Measurements from ENCODE around the gene GAREM1. TPM values are rescaled to one million over a fixed set of nuclear protein-coding genes. Genes with fewer than 3 reads are reported as not detected.

GAREM1 gene
- polyA plus RNA-seq, 6 donors from 2014 or later, result 0.66 to 1.8 (median 0.77) TPM; not detected in 3

GRCh38 chr18:32276256-32276655, 194.4 kb downstream of the GAREM1 start:
- H3K27me3 Mint-ChIP-seq, result peaks cover 7 to 17% (median 12%) of the 10 kb centered on the region in 3 donors
- H3K4me3 Mint-ChIP-seq, result no peak overlapping the region
- H3K4me1 Mint-ChIP-seq, result no peaks in the 10 kb centered on the region

GRCh38 chr18:32275221-32275620, 195.5 kb downstream of the GAREM1 start:
- Mint-ChIP-seq H3K4me1 (no peaks in the 10 kb centered on the region), H3K9me3 (no peaks in the 10 kb centered on the region), H3K36me3 (no peaks in the 10 kb centered on the region), H3K27ac (no peak overlapping the region), H3K27me3 (peaks cover 7 to 17% (median 17%) of the 10 kb centered on the region in 3 donors), H3K4me3 (no peak overlapping the region)
- DNase-seq, result no peak
- ATAC-seq (ENCODE audit: low read depth in 2 of 2), result no peak

More at GRCh38 chr18:32276256-32276655, 194.4 kb downstream of the GAREM1 start:
- Mint-ChIP-seq H3K9me3 (no peaks in the 10 kb centered on the region), H3K27ac (no peak overlapping the region), H3K36me3 (no peaks in the 10 kb centered on the region)
- no peak for ATAC-seq (ENCODE audit: low read depth in 2 of 2)
- DNase-seq, result no peak

GRCh38 chr18:32274307-32274706, 196.4 kb downstream of the GAREM1 start:
- H3K27me3 Mint-ChIP-seq, result peaks cover 7 to 19% (median 17%) of the 10 kb centered on the region in 3 donors
- no peak for DNase-seq
- no peak for ATAC-seq (ENCODE audit: low read depth in 2 of 2)
- no peaks in the 10 kb centered on the region for H3K36me3 Mint-ChIP-seq
- H3K4me3 Mint-ChIP-seq, result peak overlapping the region in 1 of 8 donors; percentile 61
- no peak overlapping the region for H3K27ac Mint-ChIP-seq
- H3K4me1 Mint-ChIP-seq, result no peaks in the 10 kb centered on the region
- no peaks in the 10 kb centered on the region for H3K9me3 Mint-ChIP-seq

GRCh38 chr18:32271672-32272208, 198.9 kb downstream of the GAREM1 start:
- Mint-ChIP-seq H3K27me3 (peaks cover 9 to 22% (median 18%) of the 10 kb centered on the region in 3 donors), H3K4me1 (no peaks in the 10 kb centered on the region), H3K27ac (no peak overlapping the region), H3K36me3 (no peaks in the 10 kb centered on the region), H3K9me3 (no peaks in the 10 kb centered on the region), H3K4me3 (no peak overlapping the region)
- DNase-seq, result no peak
- no peak for ATAC-seq (ENCODE audit: low read depth in 2 of 2)

- Mint-ChIP-seq H3K27ac (no peak overlapping the region), H3K4me1 (no peaks in the 10 kb centered on the region), H3K9me3 (no peaks in the 10 kb centered on the region), H3K27me3 (peaks cover 5 to 14% (median 12%) of the 10 kb centered on the region in 3 donors), H3K36me3 (no peaks in the 10 kb centered on the region), H3K4me3 (no peak overlapping the region)
- ATAC-seq (ENCODE audit: low read depth in 2 of 2) (no peak), DNase-seq (no peak)
Observed at GRCh38 chr18:32270341-32270740, 200.3 kb downstream of the GAREM1 start.

DNA sequence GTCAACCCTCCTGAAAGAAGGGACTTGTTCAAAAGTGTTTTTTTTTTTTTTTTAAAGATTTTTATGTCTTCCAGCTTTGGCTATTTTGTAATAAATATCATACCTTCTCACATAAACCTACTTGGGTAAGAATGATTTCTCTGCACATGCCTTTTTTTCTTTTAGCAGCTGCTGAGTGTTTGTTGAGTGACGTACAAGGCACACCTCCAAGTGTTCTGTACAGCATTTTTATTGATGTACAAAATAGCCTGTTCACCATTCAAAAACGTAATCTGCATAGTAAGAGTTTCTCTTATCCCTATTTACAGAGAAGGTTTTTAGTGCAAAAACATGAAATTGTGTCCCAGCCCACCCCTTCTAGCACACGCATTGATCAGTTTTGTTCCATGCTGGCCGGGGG, 203.2 kb downstream of the GAREM1 start:
- Mint-ChIP-seq H3K4me1 (no peaks in the 10 kb centered on the region), H3K4me3 (no peak overlapping the region), H3K36me3 (no peaks in the 10 kb centered on the region), H3K27me3 (peaks cover 5 to 16% (median 14%) of the 10 kb centered on the region in 3 donors), H3K9me3 (no peaks in the 10 kb centered on the region), H3K27ac (no peak overlapping the region)
- ATAC-seq (ENCODE audit: low read depth in 2 of 2), result no peak
- no peak for DNase-seq

- ATAC-seq (ENCODE audit: low read depth in 2 of 2), result no peak
- Mint-ChIP-seq H3K27ac (no peak overlapping the region), H3K4me1 (no peaks in the 10 kb centered on the region), H3K27me3 (peaks cover 12 to 17% (median 16%) of the 10 kb centered on the region in 3 donors), H3K4me3 (no peak overlapping the region), H3K36me3 (no peaks in the 10 kb centered on the region), H3K9me3 (peaks cover 0 to under 1% (median 0%) of the 10 kb centered on the region in 7 donors)
- DNase-seq, result no peak
Observed at GRCh38 chr18:32264401-32264800, 206.3 kb downstream of the GAREM1 start.

- ATAC-seq (ENCODE audit: low read depth in 2 of 2) (no peak), DNase-seq (no peak)
- Mint-ChIP-seq H3K4me3 (no peak overlapping the region), H3K27ac (no peak overlapping the region), H3K4me1 (no peaks in the 10 kb centered on the region), H3K36me3 (no peaks in the 10 kb centered on the region), H3K27me3 (peaks cover 15 to 19% (median 16%) of the 10 kb centered on the region in 3 donors), H3K9me3 (peaks cover 0 to 1% (median 0%) of the 10 kb centered on the region in 7 donors)
Observed at GRCh38 chr18:32262092-32262491, 208.6 kb downstream of the GAREM1 start.

DNA sequence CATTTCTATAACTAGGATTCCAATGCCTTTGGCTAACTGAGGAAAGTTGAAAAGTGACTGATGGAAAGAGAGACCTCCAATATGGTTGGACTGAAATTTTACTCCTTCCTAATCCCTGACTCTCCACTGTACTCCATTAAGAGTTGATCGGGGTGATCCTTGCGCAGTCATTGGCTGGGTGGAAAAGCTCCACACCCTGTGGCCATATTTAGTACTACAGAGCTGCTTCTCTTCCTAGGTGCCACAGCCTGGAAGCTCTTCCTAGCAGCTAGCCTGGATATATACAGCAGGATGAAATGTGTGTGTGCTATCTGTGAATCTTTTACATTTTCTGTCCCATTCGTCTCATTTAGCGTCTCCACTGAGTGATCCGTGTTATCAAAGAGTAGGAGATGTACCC, 209.7 kb downstream of the GAREM1 start:
- no peak for DNase-seq
- H3K27ac Mint-ChIP-seq, result peak overlapping the region in 1 of 6 donors; percentile 8
- no peak for ATAC-seq (ENCODE audit: low read depth in 2 of 2)
- peaks cover 0 to 1% (median 0%) of the 10 kb centered on the region in 7 donors for H3K9me3 Mint-ChIP-seq
- H3K4me1 Mint-ChIP-seq, result no peaks in the 10 kb centered on the region
- peak overlapping the region in 1 of 8 donors; percentile 18 for H3K4me3 Mint-ChIP-seq
- no peaks in the 10 kb centered on the region for H3K36me3 Mint-ChIP-seq
- H3K27me3 Mint-ChIP-seq, result peaks cover 19 to 27% (median 22%) of the 10 kb centered on the region in 3 donors

DNA sequence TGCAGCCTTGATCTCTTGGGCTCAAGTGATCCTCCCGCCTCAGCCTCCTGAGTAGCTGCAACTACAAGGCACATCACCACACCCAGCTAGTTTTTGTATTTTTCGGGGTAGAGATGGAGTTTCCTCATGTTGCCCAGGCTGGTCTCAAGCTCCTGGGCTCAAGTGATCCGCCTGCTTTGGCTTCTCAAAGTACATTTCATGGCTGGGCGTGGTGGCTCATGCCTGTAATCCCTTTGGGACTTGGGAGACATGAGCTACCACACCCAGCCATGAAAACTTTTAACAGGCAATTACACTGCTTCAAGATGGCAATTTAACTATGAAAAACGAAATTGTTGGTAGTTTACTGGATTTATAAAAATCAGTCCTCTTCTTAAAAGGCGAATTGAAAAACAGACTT, 211.1 kb downstream of the GAREM1 start:
- H3K27me3 Mint-ChIP-seq, result peaks cover 13 to 23% (median 22%) of the 10 kb centered on the region in 3 donors
- DNase-seq (no peak), ATAC-seq (ENCODE audit: low read depth in 2 of 2) (no peak)
- H3K4me1 Mint-ChIP-seq, result no peaks in the 10 kb centered on the region
- H3K9me3 Mint-ChIP-seq, result peaks cover 0 to 1% (median 0%) of the 10 kb centered on the region in 7 donors
- no peaks in the 10 kb centered on the region for H3K36me3 Mint-ChIP-seq
- H3K4me3 Mint-ChIP-seq, result no peak overlapping the region
- H3K27ac Mint-ChIP-seq, result no peak overlapping the region

- no peak overlapping the region for H3K4me3 Mint-ChIP-seq
- ATAC-seq (ENCODE audit: low read depth in 2 of 2), result no peak
- no peak for DNase-seq
- peaks cover 16 to 26% (median 22%) of the 10 kb centered on the region in 3 donors for H3K27me3 Mint-ChIP-seq
- H3K4me1 Mint-ChIP-seq, result no peaks in the 10 kb centered on the region
- H3K27ac Mint-ChIP-seq, result no peak overlapping the region
- no peaks in the 10 kb centered on the region for H3K36me3 Mint-ChIP-seq
- H3K9me3 Mint-ChIP-seq, result peaks cover 0 to 1% (median 0%) of the 10 kb centered on the region in 7 donors
Observed at GRCh38 chr18:32258558-32259204, 212.0 kb downstream of the GAREM1 start.

- no peak for DNase-seq
- no peak for ATAC-seq (ENCODE audit: low read depth in 2 of 2)
- Mint-ChIP-seq H3K9me3 (peaks cover 0 to 1% (median 0%) of the 10 kb centered on the region in 7 donors), H3K27ac (no peak overlapping the region), H3K4me1 (no peaks in the 10 kb centered on the region), H3K36me3 (no peaks in the 10 kb centered on the region), H3K27me3 (peaks cover 17 to 31% (median 22%) of the 10 kb centered on the region in 3 donors), H3K4me3 (no peak overlapping the region)
Observed at GRCh38 chr18:32258148-32258547, 212.5 kb downstream of the GAREM1 start.

DNA sequence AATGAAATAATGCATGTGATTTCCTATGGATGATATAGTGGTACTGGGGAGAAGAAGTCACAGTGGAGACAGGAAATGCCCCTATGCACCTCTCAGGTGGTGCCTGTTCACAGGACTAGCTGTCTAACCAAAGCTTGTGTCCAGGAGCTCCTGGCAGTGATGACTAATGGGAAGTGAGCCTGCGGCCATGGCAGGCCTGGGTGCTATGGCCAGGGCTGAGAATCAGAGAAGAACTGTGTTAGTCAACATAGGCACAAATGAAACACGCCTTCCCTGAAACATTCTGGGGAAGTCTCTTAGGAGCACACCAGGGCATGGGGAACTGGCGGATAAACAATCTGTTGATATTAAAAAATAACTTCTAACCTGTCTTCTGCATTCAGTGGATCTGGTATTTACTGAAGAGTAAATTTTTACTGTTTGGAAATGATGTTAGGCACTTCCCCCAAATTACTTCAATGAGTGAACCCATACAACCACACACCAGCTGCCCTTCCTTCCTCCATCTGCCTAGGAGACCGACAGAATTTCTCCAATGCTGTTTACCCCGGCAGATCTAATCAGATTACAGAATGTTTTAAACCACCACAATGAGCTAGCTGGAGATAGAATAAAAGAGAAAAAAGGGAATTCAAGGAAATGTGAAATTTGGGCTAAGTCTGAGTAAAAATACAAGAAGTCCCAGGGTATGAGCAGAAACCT, 213.4 kb downstream of the GAREM1 start:
- H3K4me1 Mint-ChIP-seq, result no peaks in the 10 kb centered on the region
- H3K4me3 Mint-ChIP-seq, result no peak overlapping the region
- peaks cover 0 to 2% (median 0%) of the 10 kb centered on the region in 7 donors for H3K9me3 Mint-ChIP-seq
- peaks cover 17 to 35% (median 23%) of the 10 kb centered on the region in 3 donors for H3K27me3 Mint-ChIP-seq
- H3K27ac Mint-ChIP-seq, result no peak overlapping the region
- ATAC-seq (ENCODE audit: low read depth in 2 of 2) (no peak), DNase-seq (no peak)
- H3K36me3 Mint-ChIP-seq, result no peaks in the 10 kb centered on the region

- Mint-ChIP-seq H3K9me3 (peaks cover 0 to 2% (median 0%) of the 10 kb centered on the region in 7 donors), H3K4me3 (no peak overlapping the region), H3K27me3 (peaks cover 12 to 35% (median 17%) of the 10 kb centered on the region in 3 donors), H3K4me1 (no peaks in the 10 kb centered on the region), H3K27ac (no peak overlapping the region), H3K36me3 (no peaks in the 10 kb centered on the region)
- no peak for ATAC-seq (ENCODE audit: low read depth in 2 of 2)
- DNase-seq, result no peak
Observed at GRCh38 chr18:32255570-32255969, 215.1 kb downstream of the GAREM1 start.
